DOHH2 (cell line): ENCODE measurements around the gene ODF2.

Experiments
- H3F3A ChIP-seq: fragments of 200-600 bp; sonication (generic), shearing (Covaris generic); 2 replicates; pipeline ENCODE4 v1.6.0; 2016; ENCODE audit warnings: antibody characterized with exemption, mild to moderate bottlenecking; ENCODE audit not compliant: control insufficient read depth, insufficient read depth
- H3K27ac ChIP-seq: fragments of 200-600 bp; sonication (generic); 2 replicates; pipeline ENCODE4 v1.5.1; 2014; ENCODE audit warnings: low read depth, mild to moderate bottlenecking, low read length, moderate library complexity
- H3K27me3 ChIP-seq: fragments of 200-600 bp; sonication (generic); 2 replicates; pipeline ENCODE4 v1.6.1; 2014; ENCODE audit warnings: mild to moderate bottlenecking, low read length, mixed read lengths; ENCODE audit not compliant: control insufficient read depth
- H3K36me3 ChIP-seq: fragments of 200-600 bp; sonication (generic); 2 replicates; pipeline ENCODE4 v1.6.1; 2014; ENCODE audit warnings: mild to moderate bottlenecking, low read length, moderate library complexity, mixed read lengths; ENCODE audit not compliant: control insufficient read depth
- H3K4me1 ChIP-seq: fragments of 200-600 bp; sonication (generic); 2 replicates; pipeline ENCODE4 v1.6.1; 2014; ENCODE audit warnings: mild to moderate bottlenecking, low read length, mixed read lengths; ENCODE audit not compliant: control insufficient read depth
- H3K4me2 ChIP-seq: fragments of 200-600 bp; sonication (generic); 2 replicates; pipeline ENCODE4 v1.6.0; 2014; ENCODE audit warnings: mild to moderate bottlenecking, low read length, moderate library complexity
- H3K4me3 ChIP-seq: fragments of 200-600 bp; sonication (generic); 2 replicates; pipeline ENCODE4 v1.5.1; 2014; ENCODE audit warnings: mild to moderate bottlenecking, low read length, mixed read lengths
- H3K79me2 ChIP-seq: fragments of 200-600 bp; sonication (generic); 2 replicates; pipeline ENCODE4 v1.6.1; 2014; ENCODE audit warnings: mild to moderate bottlenecking, low read length, mixed read lengths; ENCODE audit not compliant: control insufficient read depth
- H3K9me2 ChIP-seq: fragments of 200-600 bp; sonication (generic); replicated peaks from 2 replicates; pipeline ENCODE4 v1.6.1; 2014; ENCODE audit warnings: mild to moderate bottlenecking, low read length, mixed read lengths; ENCODE audit not compliant: control insufficient read depth
- H3K9me3 ChIP-seq: fragments of 200-600 bp; sonication (generic); 2 replicates; pipeline ENCODE4 v1.6.1; 2014; ENCODE audit warnings: antibody characterized with exemption, low read length, mixed read lengths; ENCODE audit not compliant: control insufficient read depth, insufficient read depth
- H4K20me1 ChIP-seq: fragments of 200-600 bp; sonication (generic); 2 replicates; pipeline ENCODE4 v1.6.0; 2014; ENCODE audit warnings: low read depth, mild to moderate bottlenecking, antibody characterized with exemption, low read length, moderate library complexity; ENCODE audit not compliant: control insufficient read depth, insufficient read depth
- EZH2phosphoT487 ChIP-seq: fragments of 200-600 bp; sonication (generic); IDR thresholded peaks from 2 replicates; pipeline ENCODE4 v1.6.1; 2017; ENCODE audit warnings: borderline replicate concordance, mild to moderate bottlenecking, antibody characterized with exemption, low read length, moderate library complexity, mixed read lengths
- TF ChIP-seq, protein P1 (sequence below): fragments of 200-600 bp; sonication (generic); IDR thresholded peaks from one replicate; pipeline ENCODE4 v1.5.1; 2014; ENCODE audit warnings: antibody characterized with exemption, mild to moderate bottlenecking, low read depth, low read length; ENCODE audit not compliant: poor library complexity, severe bottlenecking

The ODF2 gene

DNA sequence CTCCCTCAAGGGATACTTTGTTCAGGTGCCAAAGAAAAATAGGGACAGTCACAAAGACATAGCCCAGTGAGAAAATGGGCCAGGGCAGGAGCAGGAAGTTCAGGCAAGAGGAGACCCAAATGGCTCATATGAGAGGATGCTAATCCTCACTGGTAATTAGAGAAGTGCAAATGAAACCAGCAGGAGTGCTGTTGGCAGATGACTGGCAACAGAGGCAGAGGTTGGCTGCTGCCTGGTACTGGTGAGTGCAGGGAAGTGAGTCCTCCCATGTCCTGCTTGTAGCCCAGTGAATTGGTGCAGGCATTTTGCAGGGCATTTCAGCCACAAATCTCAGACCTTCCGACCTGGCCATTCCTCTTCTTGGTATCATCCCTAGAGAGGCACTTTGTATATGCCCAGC lies 23.5 kb downstream of the ODF2 start:
- Histone ChIP-seq H3K36me3 (peaks cover 57% of the 10 kb centered on the region), H4K20me1 (no peaks in the 10 kb centered on the region), H3K9me3 (no peaks in the 10 kb centered on the region), H3K27me3 (no peaks in the 10 kb centered on the region), H3K27ac (no peak overlapping the region), H3K79me2 (no peaks in the 10 kb centered on the region), H3K4me3 (no peak overlapping the region), H3K9me2 (no peaks in the 10 kb centered on the region), H3F3A (no peaks in the 10 kb centered on the region), H3K4me1 (no peaks in the 10 kb centered on the region), H3K4me2 (no peak overlapping the region)
- TF ChIP-seq, protein P1, sequence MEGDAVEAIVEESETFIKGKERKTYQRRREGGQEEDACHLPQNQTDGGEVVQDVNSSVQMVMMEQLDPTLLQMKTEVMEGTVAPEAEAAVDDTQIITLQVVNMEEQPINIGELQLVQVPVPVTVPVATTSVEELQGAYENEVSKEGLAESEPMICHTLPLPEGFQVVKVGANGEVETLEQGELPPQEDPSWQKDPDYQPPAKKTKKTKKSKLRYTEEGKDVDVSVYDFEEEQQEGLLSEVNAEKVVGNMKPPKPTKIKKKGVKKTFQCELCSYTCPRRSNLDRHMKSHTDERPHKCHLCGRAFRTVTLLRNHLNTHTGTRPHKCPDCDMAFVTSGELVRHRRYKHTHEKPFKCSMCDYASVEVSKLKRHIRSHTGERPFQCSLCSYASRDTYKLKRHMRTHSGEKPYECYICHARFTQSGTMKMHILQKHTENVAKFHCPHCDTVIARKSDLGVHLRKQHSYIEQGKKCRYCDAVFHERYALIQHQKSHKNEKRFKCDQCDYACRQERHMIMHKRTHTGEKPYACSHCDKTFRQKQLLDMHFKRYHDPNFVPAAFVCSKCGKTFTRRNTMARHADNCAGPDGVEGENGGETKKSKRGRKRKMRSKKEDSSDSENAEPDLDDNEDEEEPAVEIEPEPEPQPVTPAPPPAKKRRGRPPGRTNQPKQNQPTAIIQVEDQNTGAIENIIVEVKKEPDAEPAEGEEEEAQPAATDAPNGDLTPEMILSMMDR: no peak
- no peak for TF ChIP-seq EZH2phosphoT487

DNA sequence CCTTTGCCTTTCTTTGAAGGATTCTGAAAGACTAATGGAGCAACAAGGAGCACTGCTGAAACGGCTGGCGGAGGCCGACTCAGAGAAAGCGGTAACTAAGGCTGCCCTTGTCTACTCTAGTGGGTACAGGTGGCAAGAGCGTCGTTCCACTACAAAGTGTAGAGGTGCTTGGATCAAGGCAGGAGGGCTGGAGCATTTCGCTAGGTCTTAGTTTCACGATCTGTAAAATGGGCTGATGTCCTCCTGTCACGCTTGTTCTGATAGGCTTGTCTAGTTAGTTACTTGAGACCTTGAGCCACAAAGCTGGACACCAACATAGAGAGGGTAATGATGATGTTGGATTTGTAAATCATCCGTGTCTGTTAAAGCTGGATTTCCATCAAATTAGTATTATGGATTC lies 25.8 kb downstream of the ODF2 start:
- H4K20me1 ChIP-seq: no peaks in the 10 kb centered on the region
- no peaks in the 10 kb centered on the region for H3K4me1 ChIP-seq
- peaks cover 66% of the 10 kb centered on the region for H3K36me3 ChIP-seq
- H3K9me3 ChIP-seq: no peaks in the 10 kb centered on the region
- TF ChIP-seq EZH2phosphoT487: no peak
- TF ChIP-seq, protein P1: no peak
- H3F3A ChIP-seq: no peaks in the 10 kb centered on the region
- no peaks in the 10 kb centered on the region for H3K27me3 ChIP-seq
- H3K4me2 ChIP-seq: no peak overlapping the region
- no peak overlapping the region for H3K4me3 ChIP-seq
- H3K27ac ChIP-seq: no peak overlapping the region
- no peaks in the 10 kb centered on the region for H3K79me2 ChIP-seq
- no peaks in the 10 kb centered on the region for H3K9me2 ChIP-seq

DNA sequence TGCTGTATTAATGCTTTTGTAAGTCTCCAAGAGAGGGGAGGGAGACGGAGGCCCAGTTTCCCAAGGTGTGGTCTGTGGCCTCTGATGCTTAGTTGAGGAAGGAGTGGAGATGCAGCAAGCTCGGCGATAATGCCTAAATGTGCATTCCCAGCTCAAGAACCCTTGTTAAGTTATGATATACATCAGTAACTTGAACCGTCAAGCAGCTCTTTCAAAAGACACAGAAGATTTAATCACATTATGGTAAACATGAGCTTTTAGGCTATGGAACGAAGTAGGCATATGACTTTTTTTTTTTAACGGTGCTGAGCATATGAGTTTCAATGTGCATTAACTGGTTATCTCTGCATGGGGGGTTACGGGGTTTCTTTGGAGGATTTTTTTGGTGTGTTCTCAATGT lies 26.4 kb downstream of the ODF2 start:
- peaks cover 72% of the 10 kb centered on the region for H3K36me3 ChIP-seq
- H3K4me1 ChIP-seq: no peaks in the 10 kb centered on the region
- no peaks in the 10 kb centered on the region for H3K9me3 ChIP-seq
- H3K4me3 ChIP-seq: no peak overlapping the region
- no peak for TF ChIP-seq EZH2phosphoT487
- TF ChIP-seq, protein P1: no peak
- no peaks in the 10 kb centered on the region for H3K79me2 ChIP-seq
- no peak overlapping the region for H3K27ac ChIP-seq
- H3F3A ChIP-seq: no peaks in the 10 kb centered on the region
- no peaks in the 10 kb centered on the region for H3K27me3 ChIP-seq
- H3K9me2 ChIP-seq: no peaks in the 10 kb centered on the region
- H4K20me1 ChIP-seq: no peaks in the 10 kb centered on the region
- no peak overlapping the region for H3K4me2 ChIP-seq
